ENCODE results near the gene SMARCD3.

The SMARCD3 gene

GRCh38 chr7:151272877-151273276 lies 24.4 kb upstream of the SMARCD3 start:
- DNase-seq (ENCODE audit: low spot score) = no peak

DNA sequence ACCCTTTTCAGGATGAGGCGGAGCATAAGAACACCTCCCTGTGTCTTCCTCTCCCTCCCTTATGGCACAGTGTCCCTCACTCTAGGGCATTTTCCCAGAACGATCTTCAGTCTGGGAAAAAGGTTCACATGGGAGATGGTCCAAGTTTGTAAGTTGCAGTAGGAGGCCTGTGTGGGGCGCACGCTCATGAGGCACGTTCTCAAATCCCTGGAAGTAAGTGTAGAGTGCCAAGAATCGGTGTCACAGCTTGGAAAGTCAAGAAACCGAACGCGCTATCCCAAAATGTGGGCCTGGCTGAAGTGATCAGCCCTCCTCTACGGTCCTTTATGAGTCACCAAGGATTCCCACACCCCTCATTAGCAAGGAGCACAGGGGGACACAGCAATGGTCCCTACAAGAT lies 23.9 kb upstream of the SMARCD3 start:
- no peak for DNase-seq (ENCODE audit: low spot score)

DNA sequence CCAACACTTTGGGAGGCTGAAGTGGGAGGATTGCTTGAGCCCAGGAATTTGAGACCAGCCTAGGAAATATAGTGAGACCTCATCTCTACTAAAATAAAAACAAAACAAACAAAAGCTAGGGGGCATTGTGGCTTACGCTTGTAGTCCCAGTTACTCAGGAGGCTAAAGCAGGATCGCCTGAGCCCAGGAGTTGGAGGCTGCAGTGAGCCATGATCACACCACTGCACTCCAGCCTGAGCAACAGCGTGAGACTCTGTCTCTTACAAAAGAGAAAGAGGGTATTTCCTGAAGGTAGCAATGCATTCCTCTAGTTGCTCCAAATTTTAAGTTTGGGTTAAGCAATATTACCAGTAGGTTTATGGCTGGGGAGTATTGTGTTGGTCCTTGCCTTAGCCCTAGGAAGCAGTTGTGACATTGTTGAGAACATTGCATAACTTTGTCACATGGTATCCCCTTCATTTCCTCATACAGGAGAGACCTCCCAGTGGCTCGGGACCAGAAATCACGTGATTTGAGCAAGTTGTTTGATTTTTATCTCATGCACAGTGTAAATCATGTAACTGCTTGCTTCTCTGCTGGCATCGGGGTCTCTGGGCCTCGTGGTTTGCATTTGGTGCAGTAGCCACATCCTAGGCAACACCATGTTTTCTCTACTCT lies 23.3 kb upstream of the SMARCD3 start:
- peak; percentile 56 for DNase-seq (ENCODE audit: low spot score)

GRCh38 chr7:151269511-151269910 lies 21.0 kb upstream of the SMARCD3 start:
- no peak for DNase-seq (ENCODE audit: low spot score)

- no peak for DNase-seq (ENCODE audit: low spot score)
Observed at GRCh38 chr7:151265351-151265931, 16.9 kb upstream of the SMARCD3 start.

DNA sequence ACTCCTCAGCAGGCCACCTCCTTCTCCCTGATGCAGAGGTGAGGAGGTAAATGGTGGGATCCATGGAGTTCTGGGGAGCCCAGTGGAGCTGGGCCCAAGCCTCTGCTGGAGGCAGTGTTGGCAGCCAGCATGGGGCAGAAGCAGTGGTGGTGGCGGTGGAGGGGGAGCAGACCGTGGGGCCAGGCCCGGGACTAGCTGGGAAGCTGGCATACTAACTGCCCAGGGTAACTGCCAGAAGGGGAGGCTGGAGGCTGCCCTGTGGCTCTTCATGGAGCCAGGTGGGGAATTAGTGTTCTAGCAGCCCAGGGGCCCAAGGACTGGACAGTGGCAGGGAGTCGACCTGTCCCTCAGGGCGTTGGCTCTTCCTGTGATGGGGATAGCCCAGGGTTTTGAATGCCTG lies 16.1 kb upstream of the SMARCD3 start:
- no peak for DNase-seq (ENCODE audit: low spot score)

GRCh38 chr7:151261529-151261928 lies 13.0 kb upstream of the SMARCD3 start:
- no peak for DNase-seq (ENCODE audit: low spot score)

DNA sequence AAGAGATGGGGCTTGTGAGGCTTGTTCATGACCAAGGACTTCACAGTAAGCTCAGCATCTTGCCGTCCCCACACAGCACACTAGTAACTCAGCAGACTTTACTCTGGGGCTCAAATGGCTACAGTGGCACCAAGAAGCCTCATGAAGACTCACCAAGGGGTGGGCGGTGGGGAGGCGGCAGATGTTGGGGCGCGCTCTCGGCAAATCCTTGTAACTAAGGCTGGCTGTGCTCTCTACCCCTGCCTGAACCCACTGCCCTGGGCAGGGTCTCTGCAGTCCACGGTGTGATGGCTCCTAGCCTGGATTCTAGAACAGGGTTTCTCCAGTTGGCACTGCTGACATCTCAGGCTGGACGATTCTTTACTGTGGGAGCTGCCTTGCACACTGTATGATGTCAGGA lies 12.4 kb upstream of the SMARCD3 start:
- DNase-seq (ENCODE audit: low spot score) = no peak

GRCh38 chr7:151260471-151260870 lies 12.0 kb upstream of the SMARCD3 start:
- DNase-seq (ENCODE audit: low spot score) = no peak

- DNase-seq (ENCODE audit: low spot score) = no peak
Observed at GRCh38 chr7:151257990-151258389, 9.5 kb upstream of the SMARCD3 start.

DNA sequence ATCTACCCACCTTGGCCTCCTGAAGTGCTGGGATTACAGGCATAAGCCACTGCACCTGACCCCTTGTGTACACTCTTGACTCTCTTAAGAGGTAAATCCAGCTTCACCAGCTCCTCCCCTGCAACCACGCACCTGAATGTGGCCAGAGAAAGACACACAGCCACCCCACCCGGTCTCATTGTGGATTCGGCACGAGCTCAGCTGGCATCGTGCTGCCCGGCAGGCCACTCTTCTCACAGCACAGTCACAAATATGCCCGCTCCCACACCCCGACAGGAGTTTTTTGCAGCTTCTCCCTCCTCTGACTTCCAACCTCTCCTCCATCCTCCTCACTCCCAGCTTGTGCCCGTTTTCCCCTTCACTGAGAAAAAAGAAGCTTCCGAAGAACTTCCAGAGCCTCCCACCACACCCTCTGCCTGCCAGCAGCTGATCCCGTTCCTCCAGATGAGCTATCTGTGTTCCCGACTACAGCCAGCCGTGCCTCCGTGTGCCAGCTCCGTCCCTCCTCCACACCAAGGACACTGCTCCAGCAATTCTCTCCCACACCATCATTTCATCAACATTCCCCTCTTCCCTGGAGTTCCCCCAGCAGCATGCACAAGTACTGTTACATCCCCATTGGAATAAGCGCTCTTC lies 8.0 kb upstream of the SMARCD3 start:
- no peak for DNase-seq (ENCODE audit: low spot score)

GRCh38 chr7:151255390-151255789 lies 6.9 kb upstream of the SMARCD3 start:
- no peak for DNase-seq (ENCODE audit: low spot score)

DNA sequence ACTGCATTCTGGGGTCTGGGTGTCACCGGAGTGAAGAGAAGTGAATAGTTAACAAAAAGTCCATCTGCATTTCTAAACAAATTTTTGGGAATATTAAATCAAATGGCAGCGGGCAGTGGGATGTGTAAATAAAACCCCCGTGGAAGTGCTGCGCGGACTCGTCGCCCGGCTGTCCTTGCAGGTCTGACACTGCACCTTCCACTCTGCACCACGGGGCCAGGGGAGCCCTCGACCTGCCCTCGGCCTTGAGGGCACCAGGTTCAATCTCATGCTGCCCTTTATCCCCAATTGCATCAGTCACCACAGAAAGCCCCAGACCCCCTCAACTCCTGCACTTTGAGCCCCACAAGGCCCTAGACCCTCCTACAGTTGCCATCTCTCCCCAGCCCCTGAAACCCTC lies 6.4 kb upstream of the SMARCD3 start:
- no peak for DNase-seq (ENCODE audit: low spot score)

DNA sequence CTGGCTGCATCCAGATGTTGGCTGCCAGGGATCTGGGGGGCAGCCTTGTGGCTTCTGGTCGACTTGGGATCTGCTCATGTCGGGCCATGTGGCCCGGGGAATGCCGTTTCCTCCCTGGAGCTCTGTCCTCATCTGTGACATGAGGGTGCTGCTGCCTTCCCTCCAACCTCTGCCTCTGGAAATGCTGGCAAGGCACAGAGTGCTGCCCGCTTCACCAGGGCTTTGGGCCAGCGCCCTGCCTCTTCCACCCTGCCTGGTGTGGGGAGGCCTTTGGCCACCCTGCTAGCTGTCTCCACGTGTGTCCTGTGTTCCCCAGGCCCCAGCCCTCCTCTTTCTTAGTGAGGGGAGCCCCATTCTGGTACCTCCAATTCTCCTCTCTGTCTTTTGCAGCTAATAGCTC lies 5.8 kb upstream of the SMARCD3 start:
- no peak for DNase-seq (ENCODE audit: low spot score)

DNA sequence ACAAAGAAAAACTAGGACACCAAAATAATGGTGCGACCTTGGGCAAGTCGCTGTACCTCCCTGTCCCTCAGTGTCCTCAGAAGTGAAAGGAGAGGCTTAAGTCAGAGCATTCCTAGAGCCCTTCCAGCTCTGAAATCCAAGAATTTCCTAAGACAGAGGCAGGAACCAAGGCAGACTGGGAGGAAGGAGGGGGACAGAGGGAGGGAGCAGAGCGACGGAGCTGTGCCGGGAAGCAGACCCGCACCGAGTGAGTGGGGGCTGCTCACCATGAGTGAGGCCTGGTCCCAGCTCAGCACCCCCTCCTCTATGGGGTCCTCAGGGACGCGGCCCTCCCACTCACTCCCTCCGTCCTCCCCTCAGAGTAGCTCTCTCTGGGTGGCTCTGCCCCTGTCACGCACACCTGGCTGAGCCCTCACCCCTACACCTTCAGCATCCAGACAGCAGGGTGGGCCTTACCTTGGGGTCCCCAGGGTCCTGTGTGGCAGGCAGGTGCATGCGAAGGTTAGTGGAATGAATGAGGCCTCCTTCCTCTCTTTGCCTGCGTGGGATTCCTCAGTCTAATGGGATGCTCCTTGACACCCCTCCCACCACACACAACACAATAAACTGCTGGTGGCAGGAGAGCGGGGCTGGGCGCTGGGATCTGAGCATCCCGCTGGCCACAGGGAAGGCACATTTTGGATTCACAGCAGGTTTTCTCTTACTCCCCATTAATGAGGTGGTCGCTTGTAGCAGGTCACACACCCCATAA lies 4.6 kb upstream of the SMARCD3 start:
- DNase-seq (ENCODE audit: low spot score) = no peak

DNA sequence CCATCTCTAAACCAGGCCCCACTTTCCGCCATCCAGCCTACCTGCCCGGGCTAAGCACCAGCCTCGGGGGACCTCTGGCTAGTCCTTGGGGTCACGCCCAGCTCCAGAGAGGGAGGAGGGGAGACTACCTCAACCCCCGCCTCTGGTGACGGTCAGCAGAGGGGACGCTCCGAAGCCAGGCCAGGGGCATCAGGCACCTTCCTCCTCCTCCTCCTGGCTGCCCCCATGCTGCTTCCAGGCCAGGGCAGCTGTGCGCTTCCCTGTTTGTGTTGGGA lies 4.0 kb upstream of the SMARCD3 start:
- DNase-seq (ENCODE audit: low spot score) = no peak

GRCh38 chr7:151251689-151252560 lies 3.4 kb upstream of the SMARCD3 start:
- peak; percentile 79 for DNase-seq (ENCODE audit: low spot score)

GRCh38 chr7:151251328-151251688 lies 2.8 kb upstream of the SMARCD3 start:
- DNase-seq (ENCODE audit: low spot score) = no peak

- DNase-seq (ENCODE audit: low spot score) = no peak
Observed at GRCh38 chr7:151250181-151251132, 2.0 kb upstream of the SMARCD3 start.

GRCh38 chr7:151249732-151250072 lies 1.2 kb upstream of the SMARCD3 start:
- peak; percentile 50 for DNase-seq (ENCODE audit: low spot score)

DNA sequence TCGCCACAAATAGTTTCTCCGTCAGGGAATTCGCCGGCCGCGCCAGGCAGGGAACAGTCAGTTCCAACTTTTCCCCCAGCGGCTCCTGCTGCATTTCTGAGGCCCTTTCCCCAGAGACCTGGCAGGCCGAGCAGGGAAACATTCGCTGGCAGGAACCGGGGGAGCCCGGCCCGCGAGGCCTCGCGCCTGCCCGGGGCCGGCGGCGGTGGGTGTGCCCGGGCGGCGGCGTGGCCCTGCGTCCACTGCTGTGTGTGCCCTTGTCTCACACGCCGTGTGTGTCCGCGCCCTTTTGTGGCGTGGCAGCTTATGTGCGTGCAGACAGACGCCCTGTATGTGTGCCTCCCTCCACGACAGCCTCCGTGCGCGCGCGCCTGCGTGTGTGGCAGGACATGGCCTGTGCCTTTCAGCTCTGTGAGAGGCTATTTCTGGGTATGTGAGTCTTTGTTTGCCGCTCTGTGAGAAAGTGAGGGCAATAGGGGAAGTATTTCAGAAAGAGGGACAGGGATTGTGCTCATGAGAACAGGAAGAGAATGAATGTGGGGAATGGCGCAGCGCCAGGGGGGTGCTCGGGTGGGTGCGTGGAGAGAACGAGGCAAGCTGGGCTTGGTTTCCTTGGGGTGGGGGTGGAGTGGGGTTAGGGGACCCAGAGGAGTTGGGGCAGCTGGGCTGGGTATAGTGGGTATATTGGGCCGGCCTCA lies 689 bp upstream of the SMARCD3 start:
- peak; percentile 71 for DNase-seq (ENCODE audit: low spot score)

All from Ammon's horn (tissue), 1 donor.